Measurements from ENCODE around the gene CACNA2D4. TPM values are rescaled to one million over a fixed set of nuclear protein-coding genes. Genes with fewer than 3 reads are reported as not detected.

CACNA2D4 gene
- total and polyA plus RNA-seq, 2 of the 13 experiments (the other 11 are each of a cell fraction or from before 2014, with no cell fraction given) = 14.2 to 136 TPM

GRCh38 chr12:1811281-1811947 lies 107.0 kb downstream of the CACNA2D4 start (continued):
- TF ChIP-seq, protein P1, sequence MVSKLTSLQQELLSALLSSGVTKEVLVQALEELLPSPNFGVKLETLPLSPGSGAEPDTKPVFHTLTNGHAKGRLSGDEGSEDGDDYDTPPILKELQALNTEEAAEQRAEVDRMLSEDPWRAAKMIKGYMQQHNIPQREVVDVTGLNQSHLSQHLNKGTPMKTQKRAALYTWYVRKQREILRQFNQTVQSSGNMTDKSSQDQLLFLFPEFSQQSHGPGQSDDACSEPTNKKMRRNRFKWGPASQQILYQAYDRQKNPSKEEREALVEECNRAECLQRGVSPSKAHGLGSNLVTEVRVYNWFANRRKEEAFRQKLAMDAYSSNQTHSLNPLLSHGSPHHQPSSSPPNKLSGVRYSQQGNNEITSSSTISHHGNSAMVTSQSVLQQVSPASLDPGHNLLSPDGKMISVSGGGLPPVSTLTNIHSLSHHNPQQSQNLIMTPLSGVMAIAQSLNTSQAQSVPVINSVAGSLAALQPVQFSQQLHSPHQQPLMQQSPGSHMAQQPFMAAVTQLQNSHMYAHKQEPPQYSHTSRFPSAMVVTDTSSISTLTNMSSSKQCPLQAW (CRISPR knock-in tag; IDR thresholded peaks at IDR 0.05) = 0 out of 2 replicates have a peak, but pooled peaks have one; percentile 43
- TF ChIP-seq AHR (CRISPR knock-in tag; IDR thresholded peaks at IDR 0.05) (no peak), ZNF777 (CRISPR knock-in tag; IDR thresholded peaks at IDR 0.05) (peak; percentile 51), HNF4A (CRISPR knock-in tag; IDR thresholded peaks at IDR 0.05) (peak; percentile 43), ZNF598 (CRISPR knock-in tag; IDR thresholded peaks at IDR 0.05; ENCODE audit: borderline replicate concordance) (no peak), SP2 (CRISPR knock-in tag; IDR thresholded peaks at IDR 0.05) (peak; percentile 30; the same call in 1 of the 2 replicates), ZNF335 (CRISPR knock-in tag; IDR thresholded peaks at IDR 0.05) (peak; percentile 54; the same call in 1 of the 2 replicates), TEF (CRISPR knock-in tag; IDR thresholded peaks at IDR 0.05) (no peak), MED1 (CRISPR knock-in tag; IDR thresholded peaks at IDR 0.05) (peak; percentile 70), PHF5A (CRISPR knock-in tag; IDR thresholded peaks at IDR 0.05; ENCODE audit: low read depth, unreplicated experiment) (no peak), ZSCAN25 (CRISPR knock-in tag; IDR thresholded peaks at IDR 0.05) (peak; percentile 28; the same call in 1 of the 2 replicates), HDAC1 (CRISPR knock-in tag; IDR thresholded peaks at IDR 0.05) (peak; percentile 6; the same call in 1 of the 2 replicates), HNRNPL (IDR thresholded peaks at IDR 0.05; ENCODE audit: low read depth, low read length) (peak; percentile 93), ZNF552 (CRISPR knock-in tag; IDR thresholded peaks at IDR 0.05; ENCODE audit: borderline replicate concordance) (no peak), ZNF350 (CRISPR knock-in tag; IDR thresholded peaks at IDR 0.05; ENCODE audit: borderline replicate concordance, low read depth) (0 out of 2 replicates have a peak, but pooled peaks have one; percentile 19), CREBL2 (CRISPR knock-in tag; IDR thresholded peaks at IDR 0.05; ENCODE audit: borderline replicate concordance) (peak; percentile 61; the same call in 1 of the 2 replicates), ZNF563 (CRISPR knock-in tag; IDR thresholded peaks at IDR 0.05) (0 out of 2 replicates have a peak, but pooled peaks have one; percentile 39), ZNF792 (CRISPR knock-in tag; IDR thresholded peaks at IDR 0.05) (peak; percentile 30; the same call in 1 of the 2 replicates), KLF16 (CRISPR knock-in tag; IDR thresholded peaks at IDR 0.05) (peak in 1 of 2 experiments; percentile 47; a peak in 1 of 4 replicates), ZNF879 (CRISPR knock-in tag; IDR thresholded peaks at IDR 0.05) (peak; percentile 73; the same call in 1 of the 2 replicates), TCF7L2 (IDR thresholded peaks at IDR 0.05; ENCODE audit: low read depth, low read length) (no peak), ZMYM2 (CRISPR knock-in tag; IDR thresholded peaks at IDR 0.05) (0 out of 2 replicates have a peak, but pooled peaks have one; percentile 13), FOSL1 (CRISPR knock-in tag; IDR thresholded peaks at IDR 0.05; ENCODE audit: borderline replicate concordance) (peak; percentile 64; the same call in 1 of the 2 replicates), GATAD1 (CRISPR knock-in tag; IDR thresholded peaks at IDR 0.05) (peak; percentile 6; the same call in 1 of the 2 replicates), CBX1 (IDR thresholded peaks at IDR 0.05; ENCODE audit: low read depth) (peak; percentile 42)
- TF ChIP-seq, protein P2, sequence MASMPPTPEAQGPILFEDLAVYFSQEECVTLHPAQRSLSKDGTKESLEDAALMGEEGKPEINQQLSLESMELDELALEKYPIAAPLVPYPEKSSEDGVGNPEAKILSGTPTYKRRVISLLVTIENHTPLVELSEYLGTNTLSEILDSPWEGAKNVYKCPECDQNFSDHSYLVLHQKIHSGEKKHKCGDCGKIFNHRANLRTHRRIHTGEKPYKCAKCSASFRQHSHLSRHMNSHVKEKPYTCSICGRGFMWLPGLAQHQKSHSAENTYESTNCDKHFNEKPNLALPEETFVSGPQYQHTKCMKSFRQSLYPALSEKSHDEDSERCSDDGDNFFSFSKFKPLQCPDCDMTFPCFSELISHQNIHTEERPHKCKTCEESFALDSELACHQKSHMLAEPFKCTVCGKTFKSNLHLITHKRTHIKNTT (CRISPR knock-in tag; IDR thresholded peaks at IDR 0.05) = no peak
- TF ChIP-seq, protein P3, sequence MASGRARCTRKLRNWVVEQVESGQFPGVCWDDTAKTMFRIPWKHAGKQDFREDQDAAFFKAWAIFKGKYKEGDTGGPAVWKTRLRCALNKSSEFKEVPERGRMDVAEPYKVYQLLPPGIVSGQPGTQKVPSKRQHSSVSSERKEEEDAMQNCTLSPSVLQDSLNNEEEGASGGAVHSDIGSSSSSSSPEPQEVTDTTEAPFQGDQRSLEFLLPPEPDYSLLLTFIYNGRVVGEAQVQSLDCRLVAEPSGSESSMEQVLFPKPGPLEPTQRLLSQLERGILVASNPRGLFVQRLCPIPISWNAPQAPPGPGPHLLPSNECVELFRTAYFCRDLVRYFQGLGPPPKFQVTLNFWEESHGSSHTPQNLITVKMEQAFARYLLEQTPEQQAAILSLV (CRISPR knock-in tag; IDR thresholded peaks at IDR 0.05; ENCODE audit: borderline replicate concordance) = peak; percentile 11; the same call in 1 of the 2 replicates
